ENCODE measurements around the gene TBC1D22A.

DNA sequence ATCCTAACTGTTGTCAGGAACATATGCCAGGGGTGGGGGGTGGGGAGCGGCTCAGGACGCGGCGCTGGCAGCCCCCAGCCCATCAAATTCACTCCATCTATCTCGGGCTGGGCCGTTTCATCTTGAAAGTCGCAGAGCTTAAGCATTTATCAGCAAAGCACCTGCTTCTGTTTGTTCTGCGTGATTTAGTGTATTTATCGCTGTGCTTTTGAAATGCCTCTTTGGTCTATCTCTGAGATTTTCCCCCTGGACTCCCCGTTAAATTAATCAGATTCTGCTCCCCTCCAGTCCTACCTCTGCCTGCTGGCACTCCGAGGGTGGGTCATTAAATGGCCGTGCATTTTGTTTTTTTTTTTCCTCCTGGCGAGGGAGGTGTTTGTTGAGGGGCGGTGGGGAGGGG is 446.2 kb downstream of the TBC1D22A start:
- no peak for TF ChIP-seq GLIS3 (CRISPR knock-in tag; IDR thresholded peaks at IDR 0.05)
- no peak for TF ChIP-seq PPARA (CRISPR knock-in tag; IDR thresholded peaks at IDR 0.05; ENCODE audit: borderline replicate concordance)
- TF ChIP-seq, protein P1, sequence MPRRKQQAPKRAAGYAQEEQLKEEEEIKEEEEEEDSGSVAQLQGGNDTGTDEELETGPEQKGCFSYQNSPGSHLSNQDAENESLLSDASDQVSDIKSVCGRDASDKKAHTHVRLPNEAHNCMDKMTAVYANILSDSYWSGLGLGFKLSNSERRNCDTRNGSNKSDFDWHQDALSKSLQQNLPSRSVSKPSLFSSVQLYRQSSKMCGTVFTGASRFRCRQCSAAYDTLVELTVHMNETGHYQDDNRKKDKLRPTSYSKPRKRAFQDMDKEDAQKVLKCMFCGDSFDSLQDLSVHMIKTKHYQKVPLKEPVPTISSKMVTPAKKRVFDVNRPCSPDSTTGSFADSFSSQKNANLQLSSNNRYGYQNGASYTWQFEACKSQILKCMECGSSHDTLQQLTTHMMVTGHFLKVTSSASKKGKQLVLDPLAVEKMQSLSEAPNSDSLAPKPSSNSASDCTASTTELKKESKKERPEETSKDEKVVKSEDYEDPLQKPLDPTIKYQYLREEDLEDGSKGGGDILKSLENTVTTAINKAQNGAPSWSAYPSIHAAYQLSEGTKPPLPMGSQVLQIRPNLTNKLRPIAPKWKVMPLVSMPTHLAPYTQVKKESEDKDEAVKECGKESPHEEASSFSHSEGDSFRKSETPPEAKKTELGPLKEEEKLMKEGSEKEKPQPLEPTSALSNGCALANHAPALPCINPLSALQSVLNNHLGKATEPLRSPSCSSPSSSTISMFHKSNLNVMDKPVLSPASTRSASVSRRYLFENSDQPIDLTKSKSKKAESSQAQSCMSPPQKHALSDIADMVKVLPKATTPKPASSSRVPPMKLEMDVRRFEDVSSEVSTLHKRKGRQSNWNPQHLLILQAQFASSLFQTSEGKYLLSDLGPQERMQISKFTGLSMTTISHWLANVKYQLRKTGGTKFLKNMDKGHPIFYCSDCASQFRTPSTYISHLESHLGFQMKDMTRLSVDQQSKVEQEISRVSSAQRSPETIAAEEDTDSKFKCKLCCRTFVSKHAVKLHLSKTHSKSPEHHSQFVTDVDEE (CRISPR knock-in tag; IDR thresholded peaks at IDR 0.05): no peak
- TF ChIP-seq TCF4 (CRISPR knock-in tag; IDR thresholded peaks at IDR 0.05; ENCODE audit: borderline replicate concordance): no peak
- TF ChIP-seq ZNF565 (CRISPR knock-in tag; conservative IDR thresholded peaks at IDR 0.05; ENCODE audit: low read depth): no peak
- no peak for TF ChIP-seq RARB (CRISPR knock-in tag; IDR thresholded peaks at IDR 0.05)
- TF ChIP-seq, protein P2, sequence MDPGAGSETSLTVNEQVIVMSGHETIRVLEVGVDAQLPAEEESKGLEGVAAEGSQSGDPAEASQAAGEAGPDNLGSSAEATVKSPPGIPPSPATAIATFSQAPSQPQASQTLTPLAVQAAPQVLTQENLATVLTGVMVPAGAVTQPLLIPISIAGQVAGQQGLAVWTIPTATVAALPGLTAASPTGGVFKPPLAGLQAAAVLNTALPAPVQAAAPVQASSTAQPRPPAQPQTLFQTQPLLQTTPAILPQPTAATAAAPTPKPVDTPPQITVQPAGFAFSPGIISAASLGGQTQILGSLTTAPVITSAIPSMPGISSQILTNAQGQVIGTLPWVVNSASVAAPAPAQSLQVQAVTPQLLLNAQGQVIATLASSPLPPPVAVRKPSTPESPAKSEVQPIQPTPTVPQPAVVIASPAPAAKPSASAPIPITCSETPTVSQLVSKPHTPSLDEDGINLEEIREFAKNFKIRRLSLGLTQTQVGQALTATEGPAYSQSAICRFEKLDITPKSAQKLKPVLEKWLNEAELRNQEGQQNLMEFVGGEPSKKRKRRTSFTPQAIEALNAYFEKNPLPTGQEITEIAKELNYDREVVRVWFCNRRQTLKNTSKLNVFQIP (CRISPR knock-in tag; IDR thresholded peaks at IDR 0.05; ENCODE audit: borderline replicate concordance, low read depth): no peak
- TF ChIP-seq ZFP30 (CRISPR knock-in tag; IDR thresholded peaks at IDR 0.05): no peak
- TF ChIP-seq, protein P3, sequence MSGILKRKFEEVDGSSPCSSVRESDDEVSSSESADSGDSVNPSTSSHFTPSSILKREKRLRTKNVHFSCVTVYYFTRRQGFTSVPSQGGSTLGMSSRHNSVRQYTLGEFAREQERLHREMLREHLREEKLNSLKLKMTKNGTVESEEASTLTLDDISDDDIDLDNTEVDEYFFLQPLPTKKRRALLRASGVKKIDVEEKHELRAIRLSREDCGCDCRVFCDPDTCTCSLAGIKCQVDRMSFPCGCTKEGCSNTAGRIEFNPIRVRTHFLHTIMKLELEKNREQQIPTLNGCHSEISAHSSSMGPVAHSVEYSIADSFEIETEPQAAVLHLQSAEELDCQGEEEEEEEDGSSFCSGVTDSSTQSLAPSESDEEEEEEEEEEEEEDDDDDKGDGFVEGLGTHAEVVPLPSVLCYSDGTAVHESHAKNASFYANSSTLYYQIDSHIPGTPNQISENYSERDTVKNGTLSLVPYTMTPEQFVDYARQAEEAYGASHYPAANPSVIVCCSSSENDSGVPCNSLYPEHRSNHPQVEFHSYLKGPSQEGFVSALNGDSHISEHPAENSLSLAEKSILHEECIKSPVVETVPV (CRISPR knock-in tag; IDR thresholded peaks at IDR 0.05): no peak
- no peak for TF ChIP-seq TOX (CRISPR knock-in tag; IDR thresholded peaks at IDR 0.05; ENCODE audit: borderline replicate concordance)
- no peak for TF ChIP-seq ARNTL (CRISPR knock-in tag; IDR thresholded peaks at IDR 0.05; ENCODE audit: borderline replicate concordance, low read depth)
- TF ChIP-seq, protein P4, sequence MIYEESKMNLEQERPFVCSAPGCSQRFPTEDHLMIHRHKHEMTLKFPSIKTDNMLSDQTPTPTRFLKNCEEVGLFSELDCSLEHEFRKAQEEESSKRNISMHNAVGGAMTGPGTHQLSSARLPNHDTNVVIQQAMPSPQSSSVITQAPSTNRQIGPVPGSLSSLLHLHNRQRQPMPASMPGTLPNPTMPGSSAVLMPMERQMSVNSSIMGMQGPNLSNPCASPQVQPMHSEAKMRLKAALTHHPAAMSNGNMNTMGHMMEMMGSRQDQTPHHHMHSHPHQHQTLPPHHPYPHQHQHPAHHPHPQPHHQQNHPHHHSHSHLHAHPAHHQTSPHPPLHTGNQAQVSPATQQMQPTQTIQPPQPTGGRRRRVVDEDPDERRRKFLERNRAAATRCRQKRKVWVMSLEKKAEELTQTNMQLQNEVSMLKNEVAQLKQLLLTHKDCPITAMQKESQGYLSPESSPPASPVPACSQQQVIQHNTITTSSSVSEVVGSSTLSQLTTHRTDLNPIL (CRISPR knock-in tag; IDR thresholded peaks at IDR 0.05; ENCODE audit: low read depth): no peak
